IgD-negative memory B cell (primary cell): ENCODE measurements around the gene FNDC3B. TPM values are rescaled to one million over a fixed set of nuclear protein-coding genes. Genes with fewer than 3 reads are reported as not detected.

Source experiments
- H3K27ac Mint-ChIP-seq, 3 donors: one replicate each; pipeline ENCODE4 v1.8.0; 2020 to 2022; ENCODE audit warnings: mild to moderate bottlenecking in 3 of 3, mixed read lengths in 3 of 3, moderate library complexity in 1 of 3
- H3K27me3 Mint-ChIP-seq: one replicate; pipeline ENCODE4 v1.8.0; 2021; ENCODE audit warnings: mixed read lengths
- H3K36me3 Mint-ChIP-seq: one replicate; pipeline ENCODE4 v1.8.0; 2020; ENCODE audit warnings: mild to moderate bottlenecking, mixed read lengths
- H3K4me1 Mint-ChIP-seq, 3 donors: one replicate each; pipeline ENCODE4 v1.8.0; 2020 to 2022; ENCODE audit warnings: mixed read lengths in 3 of 3, mild to moderate bottlenecking in 1 of 3
- H3K4me3 Mint-ChIP-seq, 4 donors: one replicate each; pipeline ENCODE4 v1.8.0; 2020 to 2022; ENCODE audit warnings: mild to moderate bottlenecking in 4 of 4, mixed read lengths in 4 of 4, moderate library complexity in 3 of 4
- H3K9me3 Mint-ChIP-seq, 3 donors: one replicate each; pipeline ENCODE4 v1.8.0; 2020 to 2021; ENCODE audit warnings: mixed read lengths in 3 of 3, mild to moderate bottlenecking in 1 of 3
- polyA plus RNA-seq: library from polyadenylated mRNA; unstranded; fragments of 300-500 nt; fragmentation: Illumina TruSeq; gene quantifications from one replicate; pipeline ENCODE4 v1.2.3, GENCODE V29; 2021

FNDC3B gene
- polyA plus RNA-seq, 1 donor from 2014 or later, result 3.5 TPM

GRCh38 chr3:172341482-172342059 is 302.2 kb downstream of the FNDC3B start:
- Mint-ChIP-seq H3K27ac (no peak overlapping the region), H3K27me3 (no peaks in the 10 kb centered on the region), H3K36me3 (peaks cover 3% of the 10 kb centered on the region), H3K4me1 (no peaks in the 10 kb centered on the region), H3K4me3 (no peak overlapping the region), H3K9me3 (no peaks in the 10 kb centered on the region)

GRCh38 chr3:172342097-172342659 is 302.8 kb downstream of the FNDC3B start:
- Mint-ChIP-seq H3K36me3 (peaks cover 3% of the 10 kb centered on the region), H3K27me3 (no peaks in the 10 kb centered on the region), H3K4me3 (no peak overlapping the region), H3K4me1 (no peaks in the 10 kb centered on the region), H3K27ac (no peak overlapping the region), H3K9me3 (no peaks in the 10 kb centered on the region)

DNA sequence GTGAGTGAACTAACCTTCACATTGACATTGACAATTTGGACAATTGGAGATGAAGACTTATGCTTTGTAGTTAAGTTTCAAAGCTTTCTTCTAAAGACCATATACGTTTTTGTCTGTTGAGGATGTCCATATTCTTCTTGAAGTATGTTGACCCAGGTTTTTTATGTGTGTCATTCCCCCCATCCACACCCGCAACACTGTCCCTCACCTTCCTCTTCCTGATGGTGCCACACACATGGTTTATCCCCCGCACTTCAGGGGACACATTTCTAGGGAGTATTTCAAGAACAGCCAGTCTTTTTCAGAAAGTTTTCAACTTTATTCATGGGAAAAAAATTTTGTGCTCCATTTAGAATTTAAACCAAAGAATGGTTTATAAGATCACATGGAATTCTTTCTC is 303.7 kb downstream of the FNDC3B start:
- H3K4me1 Mint-ChIP-seq, result no peaks in the 10 kb centered on the region
- no peaks in the 10 kb centered on the region for H3K9me3 Mint-ChIP-seq
- H3K27ac Mint-ChIP-seq, result no peak overlapping the region
- no peaks in the 10 kb centered on the region for H3K27me3 Mint-ChIP-seq
- no peak overlapping the region for H3K4me3 Mint-ChIP-seq
- peaks cover 1% of the 10 kb centered on the region for H3K36me3 Mint-ChIP-seq

DNA sequence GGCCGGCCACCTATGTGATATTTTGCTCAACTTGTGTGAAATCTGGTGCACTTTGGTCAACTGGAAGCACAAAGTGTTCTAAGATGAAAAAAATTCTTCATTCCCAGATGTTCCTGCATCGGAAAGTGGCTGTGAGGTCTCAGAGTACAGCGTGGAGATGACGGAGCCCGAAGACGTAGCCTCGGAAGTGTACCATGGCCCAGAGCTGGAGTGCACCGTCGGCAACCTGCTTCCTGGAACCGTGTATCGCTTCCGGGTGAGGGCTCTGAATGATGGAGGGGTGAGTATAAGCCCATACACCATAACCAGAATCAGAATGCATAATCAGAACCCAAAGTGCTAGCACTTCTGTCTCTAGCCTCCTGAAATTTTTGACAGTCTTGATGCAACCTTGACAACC is 304.6 kb downstream of the FNDC3B start:
- Mint-ChIP-seq H3K4me3 (no peak overlapping the region), H3K27ac (no peak overlapping the region), H3K36me3 (peaks cover 1% of the 10 kb centered on the region), H3K4me1 (no peaks in the 10 kb centered on the region), H3K9me3 (no peaks in the 10 kb centered on the region), H3K27me3 (no peaks in the 10 kb centered on the region)

- Mint-ChIP-seq H3K27me3 (no peaks in the 10 kb centered on the region), H3K9me3 (no peaks in the 10 kb centered on the region), H3K36me3 (peaks cover 1% of the 10 kb centered on the region), H3K4me3 (no peak overlapping the region), H3K4me1 (no peaks in the 10 kb centered on the region), H3K27ac (no peak overlapping the region)
Measured at GRCh38 chr3:172346161-172346560, 306.8 kb downstream of the FNDC3B start.

DNA sequence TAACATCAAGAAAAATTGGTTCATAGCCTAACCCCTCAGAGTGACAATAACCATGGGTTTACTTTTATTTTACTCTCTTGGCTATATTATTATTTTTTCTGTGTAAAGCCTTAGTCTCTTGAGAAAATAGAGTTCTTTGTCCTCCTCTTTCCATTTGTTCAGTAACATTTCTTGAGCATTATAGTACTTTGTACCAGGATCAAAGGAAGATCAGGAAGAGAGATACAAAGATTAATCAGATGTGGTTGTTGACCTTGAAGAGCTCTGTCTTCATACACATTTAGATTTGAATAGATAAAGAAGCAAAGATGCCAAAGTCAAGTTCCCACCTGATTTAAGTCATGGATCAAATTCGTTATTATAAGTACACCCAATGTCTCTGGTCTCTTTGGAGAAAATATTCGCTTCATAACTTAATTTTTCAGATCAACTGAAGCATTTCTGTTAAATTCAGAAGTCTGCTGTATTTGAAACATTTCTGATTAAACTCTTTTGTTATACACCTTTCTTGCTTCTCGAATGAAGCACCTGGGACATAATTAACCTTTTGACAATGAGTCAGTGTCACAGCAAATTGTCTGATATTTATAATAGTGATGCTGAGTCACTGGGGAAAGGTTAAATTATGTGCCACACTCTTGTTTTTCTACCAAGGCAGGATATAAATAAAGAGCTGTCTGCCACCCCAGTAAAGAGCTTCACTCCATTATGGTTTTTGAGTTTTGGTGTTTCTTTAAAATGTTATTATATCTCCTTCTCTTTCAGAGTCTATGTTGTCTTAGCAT is 308.7 kb downstream of the FNDC3B start:
- H3K4me3 Mint-ChIP-seq, result no peak overlapping the region
- H3K9me3 Mint-ChIP-seq, result no peaks in the 10 kb centered on the region
- H3K4me1 Mint-ChIP-seq, result no peaks in the 10 kb centered on the region
- H3K27me3 Mint-ChIP-seq, result no peaks in the 10 kb centered on the region
- peaks cover 1% of the 10 kb centered on the region for H3K36me3 Mint-ChIP-seq
- H3K27ac Mint-ChIP-seq, result no peak overlapping the region

GRCh38 chr3:172351895-172352466 is 312.6 kb downstream of the FNDC3B start:
- Mint-ChIP-seq H3K27me3 (no peaks in the 10 kb centered on the region), H3K36me3 (peaks cover 1% of the 10 kb centered on the region), H3K9me3 (no peaks in the 10 kb centered on the region), H3K27ac (no peak overlapping the region), H3K4me1 (no peaks in the 10 kb centered on the region), H3K4me3 (no peak overlapping the region)

- no peaks in the 10 kb centered on the region for H3K36me3 Mint-ChIP-seq
- H3K4me1 Mint-ChIP-seq, result no peaks in the 10 kb centered on the region
- H3K4me3 Mint-ChIP-seq, result no peak overlapping the region
- no peaks in the 10 kb centered on the region for H3K27me3 Mint-ChIP-seq
- H3K27ac Mint-ChIP-seq, result no peak overlapping the region
- no peaks in the 10 kb centered on the region for H3K9me3 Mint-ChIP-seq
Measured at GRCh38 chr3:172352786-172353185, 313.4 kb downstream of the FNDC3B start.

DNA sequence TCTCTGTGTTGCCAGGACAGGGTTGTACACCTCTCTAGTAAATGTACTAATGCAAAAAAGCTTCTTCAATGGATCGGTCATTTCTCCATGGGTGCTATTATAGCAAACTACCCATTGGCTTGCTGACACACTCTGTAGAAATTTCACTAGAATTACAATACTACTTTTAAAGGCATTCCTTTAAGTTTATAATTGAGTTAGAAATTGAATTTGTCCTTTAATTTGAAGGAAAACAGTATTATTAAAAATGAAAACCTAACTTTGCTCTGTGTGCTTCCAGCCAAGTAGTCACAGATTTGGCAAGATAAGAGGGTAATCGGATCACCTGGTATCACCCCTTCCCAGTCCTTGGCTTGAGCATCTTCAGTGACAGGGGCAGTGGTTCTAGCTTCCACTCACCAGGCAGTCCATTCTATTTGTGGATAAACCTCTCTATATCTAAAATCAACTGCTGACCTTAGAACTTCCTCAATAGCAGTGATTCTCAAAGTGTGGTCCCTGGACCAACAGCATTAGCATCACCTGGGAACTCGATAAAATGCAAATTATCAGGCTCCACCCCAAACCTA is 315.6 kb downstream of the FNDC3B start:
- Mint-ChIP-seq H3K27ac (no peak overlapping the region), H3K9me3 (no peaks in the 10 kb centered on the region), H3K4me3 (no peak overlapping the region), H3K27me3 (no peaks in the 10 kb centered on the region), H3K36me3 (peaks cover 6% of the 10 kb centered on the region), H3K4me1 (no peaks in the 10 kb centered on the region)

DNA sequence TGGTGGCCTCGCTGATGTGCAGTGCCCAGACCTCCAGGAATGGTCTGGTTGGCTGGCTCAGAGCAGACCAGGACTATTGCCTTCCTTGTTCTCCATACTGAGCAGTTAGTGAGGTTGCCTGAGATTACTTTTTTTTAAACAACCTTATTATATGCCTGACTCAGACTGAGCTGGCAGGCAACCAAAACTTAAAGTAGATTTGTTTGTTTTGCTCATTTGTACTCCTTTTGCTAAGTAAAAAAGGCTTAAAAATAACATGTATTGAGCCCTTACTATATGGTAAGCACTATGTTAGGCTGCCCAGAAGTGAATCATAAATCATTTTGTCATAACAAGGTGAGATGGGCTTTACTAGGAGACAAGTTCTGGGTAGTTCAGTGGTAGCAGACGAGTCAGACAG is 316.5 kb downstream of the FNDC3B start:
- Mint-ChIP-seq H3K9me3 (peaks cover 0 to 2% (median 0%) of the 10 kb centered on the region in 3 donors), H3K4me1 (no peaks in the 10 kb centered on the region), H3K27me3 (no peaks in the 10 kb centered on the region), H3K4me3 (no peak overlapping the region), H3K27ac (no peak overlapping the region), H3K36me3 (peaks cover 12% of the 10 kb centered on the region)

DNA sequence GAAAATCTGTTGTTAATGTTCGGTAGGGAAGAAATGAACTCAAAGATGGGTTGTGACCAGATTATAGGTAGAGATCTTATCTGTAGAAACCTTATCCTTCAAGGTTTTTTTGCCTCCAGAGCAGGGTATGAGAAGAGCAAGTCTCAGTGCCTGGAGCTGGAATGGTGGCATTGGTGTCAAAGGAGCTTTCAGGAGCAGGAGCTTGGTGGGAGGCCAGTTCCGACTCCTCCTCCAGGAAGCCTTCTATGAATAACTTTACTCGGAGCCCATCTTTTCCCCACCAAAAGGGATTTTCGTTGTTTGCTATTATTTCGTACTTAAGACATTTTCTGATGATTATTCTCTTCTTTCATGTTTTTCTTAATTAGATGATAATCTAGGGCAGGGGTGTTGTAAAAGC is 317.0 kb downstream of the FNDC3B start:
- Mint-ChIP-seq H3K36me3 (peaks cover 17% of the 10 kb centered on the region), H3K27me3 (no peaks in the 10 kb centered on the region), H3K4me1 (no peaks in the 10 kb centered on the region), H3K9me3 (peaks cover 0 to 2% (median 0%) of the 10 kb centered on the region in 3 donors), H3K27ac (no peak overlapping the region), H3K4me3 (no peak overlapping the region)

- Mint-ChIP-seq H3K36me3 (peaks cover 21% of the 10 kb centered on the region), H3K9me3 (peaks cover 0 to 2% (median 0%) of the 10 kb centered on the region in 3 donors), H3K4me3 (no peak overlapping the region), H3K4me1 (no peaks in the 10 kb centered on the region), H3K27ac (no peak overlapping the region), H3K27me3 (no peaks in the 10 kb centered on the region)
Measured at GRCh38 chr3:172357850-172358754, 318.7 kb downstream of the FNDC3B start.

- Mint-ChIP-seq H3K27ac (peak overlapping the region in 1 of 3 donors; percentile 5), H3K9me3 (peaks cover 0 to 2% (median 0%) of the 10 kb centered on the region in 3 donors), H3K27me3 (no peaks in the 10 kb centered on the region), H3K36me3 (peaks cover 21% of the 10 kb centered on the region), H3K4me3 (no peak overlapping the region), H3K4me1 (no peaks in the 10 kb centered on the region)
Measured at GRCh38 chr3:172359231-172359630, 319.9 kb downstream of the FNDC3B start.

DNA sequence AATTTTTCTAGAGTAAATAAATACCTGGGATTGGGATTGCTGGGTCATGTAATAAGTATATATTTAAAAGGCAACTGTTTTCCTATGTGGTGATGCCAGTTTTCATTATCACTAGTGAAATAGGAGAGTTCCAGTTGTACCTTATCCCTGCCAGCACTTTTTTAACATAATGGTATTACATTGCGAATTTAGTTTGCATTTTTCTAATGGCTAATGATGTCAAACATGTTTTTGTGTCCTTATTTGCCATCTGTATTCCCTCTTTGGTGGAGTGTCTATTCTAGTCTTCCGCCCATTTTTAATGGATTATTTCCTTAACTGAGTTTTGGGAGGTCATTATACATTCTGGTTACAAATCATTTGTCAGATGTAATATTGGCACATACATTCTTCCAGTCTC is 320.6 kb downstream of the FNDC3B start:
- H3K36me3 Mint-ChIP-seq, result peaks cover 21% of the 10 kb centered on the region
- H3K4me1 Mint-ChIP-seq, result no peaks in the 10 kb centered on the region
- no peaks in the 10 kb centered on the region for H3K27me3 Mint-ChIP-seq

More for the DNA sequence above, 320.6 kb downstream of the FNDC3B start:
- H3K4me3 Mint-ChIP-seq, result no peak overlapping the region
- H3K27ac Mint-ChIP-seq, result no peak overlapping the region
- peaks cover 0 to 2% (median 0%) of the 10 kb centered on the region in 3 donors for H3K9me3 Mint-ChIP-seq
